8988T (cell line): ENCODE data around the gene N4BP2L2.

Experiments used
- DNase-seq: peaks from one replicate; pipeline ENCODE4 v3.0.0; 2011

The N4BP2L2 gene

DNA sequence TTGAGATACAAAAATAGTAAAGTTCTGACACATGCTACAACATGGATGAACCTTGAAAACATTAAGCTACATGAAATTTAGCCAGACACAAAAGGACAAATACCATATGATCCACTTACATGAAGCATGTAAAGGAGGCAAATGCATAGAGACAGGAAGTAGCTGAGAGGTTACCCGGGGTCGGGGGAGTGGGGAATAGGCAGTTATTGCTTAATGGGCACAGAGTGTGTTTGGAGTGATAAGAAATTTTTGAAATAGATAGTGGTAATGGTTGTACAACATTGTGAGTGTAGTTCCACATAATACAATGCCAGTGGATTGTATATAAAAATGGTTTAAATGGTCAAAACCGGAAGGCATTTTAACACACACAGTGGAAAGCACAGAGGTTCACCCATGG, 115.0 kb downstream of the N4BP2L2 start:
- no peak for DNase-seq

DNA sequence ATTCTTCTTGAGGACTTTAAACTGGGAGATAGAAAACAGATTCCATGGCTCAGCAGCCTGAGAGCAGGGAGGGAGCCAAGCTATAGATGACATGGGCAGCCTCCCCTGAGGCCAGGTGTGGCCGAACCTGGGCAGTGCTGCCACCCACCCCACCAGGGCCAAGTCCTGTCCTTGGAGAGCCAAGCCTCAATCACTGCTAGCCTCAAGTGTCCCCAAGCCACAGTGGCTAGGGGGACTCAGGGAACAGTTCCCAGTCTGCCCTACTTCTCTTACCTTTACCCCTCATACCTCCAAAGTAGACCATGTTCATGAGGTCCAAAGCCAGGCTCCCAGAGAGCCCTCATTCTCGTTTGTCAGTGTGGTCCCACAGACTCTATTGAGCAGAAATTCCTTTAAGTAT, 118.7 kb downstream of the N4BP2L2 start:
- DNase-seq, result no peak

DNA sequence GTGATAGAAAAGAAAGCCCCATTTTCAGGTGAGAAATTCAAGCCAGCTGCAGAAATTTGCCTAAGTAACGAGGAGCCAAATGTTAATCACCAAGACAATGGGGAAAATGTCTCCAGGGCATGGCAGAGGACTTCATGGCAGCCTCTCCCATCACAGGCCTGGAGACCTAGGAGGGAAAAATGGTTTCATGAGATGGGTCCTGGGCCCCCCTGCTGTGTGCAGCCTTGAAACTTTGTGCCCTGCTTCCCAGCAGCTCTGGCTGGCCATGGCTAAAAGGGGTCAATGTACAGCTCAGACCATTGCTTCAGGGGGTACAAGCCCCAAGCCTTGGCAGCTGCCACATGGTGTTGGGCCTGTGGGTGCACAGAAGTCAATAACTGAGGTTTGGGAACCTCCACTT, 120.6 kb downstream of the N4BP2L2 start:
- no peak for DNase-seq

DNA sequence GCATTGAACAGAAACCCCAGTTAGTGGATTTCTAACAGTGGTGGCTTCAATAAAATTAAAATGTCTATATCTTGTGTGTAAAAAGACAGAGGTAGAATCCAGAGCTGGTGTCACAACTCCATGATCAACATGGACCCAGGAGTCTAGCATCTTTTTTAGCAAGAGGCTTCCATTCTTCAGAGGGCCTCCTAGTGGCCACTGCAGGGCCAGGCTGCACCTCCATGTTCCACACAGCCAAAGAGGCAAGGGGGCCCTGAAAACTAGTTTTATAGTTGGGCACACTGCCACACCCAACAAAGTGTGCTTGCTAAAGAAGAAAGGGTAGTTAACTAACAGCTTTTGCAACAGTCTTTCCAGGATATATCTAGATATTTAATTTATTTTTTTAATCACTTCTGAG, 123.6 kb downstream of the N4BP2L2 start:
- DNase-seq, result no peak

DNA sequence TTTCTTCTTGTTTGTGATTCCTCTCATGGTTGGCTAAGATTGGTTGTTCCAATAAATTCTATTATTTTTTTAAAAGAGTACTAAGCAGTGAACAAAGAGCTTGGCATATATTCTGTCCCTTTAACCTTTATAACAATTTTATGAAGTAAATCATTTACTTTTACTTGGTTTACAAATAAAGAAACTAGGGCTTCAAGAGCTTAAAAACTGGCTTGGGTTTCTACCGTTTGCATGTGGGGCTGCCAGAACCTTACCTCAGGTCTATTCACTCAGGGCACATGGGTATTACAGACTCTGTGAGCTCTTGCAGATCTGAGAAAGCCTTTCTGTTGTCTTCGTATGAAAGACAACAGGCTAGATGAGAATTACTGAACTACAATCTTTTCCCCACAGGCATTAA, 124.0 kb downstream of the N4BP2L2 start:
- DNase-seq, result no peak

DNA sequence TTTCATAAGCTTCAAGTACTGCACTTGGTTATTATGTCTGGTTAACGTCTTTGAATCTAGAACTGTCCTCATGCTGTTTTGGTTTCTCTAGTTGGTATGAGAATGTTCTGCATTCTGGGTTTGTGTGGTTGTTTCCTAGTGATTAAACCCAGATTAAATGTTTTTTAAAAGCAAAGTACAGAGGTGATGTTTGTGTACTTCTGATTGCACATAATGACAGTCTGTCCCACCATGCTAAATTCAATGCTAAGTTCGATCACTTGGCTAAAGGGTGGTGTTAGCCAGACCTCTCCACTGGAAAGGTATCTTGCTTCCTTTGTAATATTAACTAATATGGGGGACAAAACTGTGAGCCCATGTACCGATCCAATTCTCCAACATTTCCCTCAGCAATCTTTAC, 125.3 kb downstream of the N4BP2L2 start:
- DNase-seq, result no peak

DNA sequence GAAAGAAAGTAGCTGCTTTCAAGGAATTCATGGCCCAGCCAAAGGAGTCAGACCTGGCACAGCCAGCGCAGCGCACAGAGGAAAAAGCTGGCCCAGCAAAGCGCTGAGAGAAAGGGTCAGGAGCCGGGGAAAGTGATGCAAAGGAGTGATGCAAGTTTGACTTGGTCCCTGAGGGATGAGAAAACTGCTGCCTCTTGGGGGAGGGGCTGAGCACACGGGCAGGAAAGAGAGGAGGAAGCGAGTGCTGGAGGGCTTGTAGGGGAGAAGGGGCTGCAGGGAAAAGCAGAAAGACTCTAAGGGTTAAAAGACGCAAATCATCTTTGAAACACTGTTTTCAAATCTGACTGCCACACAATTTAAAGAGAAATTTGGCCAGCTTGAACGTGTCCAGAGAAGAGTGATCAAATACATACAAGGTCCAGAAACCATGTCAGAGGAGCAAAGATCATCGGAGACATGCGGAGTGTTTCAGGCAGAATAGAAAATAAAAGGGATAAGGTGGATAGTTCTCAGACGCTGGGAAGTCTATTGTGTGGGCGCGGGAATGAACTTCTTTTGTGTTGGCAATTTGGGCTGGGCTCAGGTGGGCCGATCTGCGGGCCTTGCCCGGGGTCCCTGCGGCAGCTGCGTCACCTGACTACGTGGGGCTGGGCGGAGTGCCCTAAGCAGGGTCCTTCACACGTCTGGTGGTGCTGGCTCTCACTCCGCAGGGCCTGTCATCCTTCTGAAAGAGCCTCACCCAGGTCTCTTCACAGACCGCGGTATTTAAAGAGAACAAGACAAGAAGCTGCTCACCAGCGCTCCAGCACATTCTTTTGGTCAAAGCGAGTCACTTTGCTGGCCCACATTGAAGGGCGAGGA, 128.8 kb downstream of the N4BP2L2 start:
- DNase-seq, result no peak

DNA sequence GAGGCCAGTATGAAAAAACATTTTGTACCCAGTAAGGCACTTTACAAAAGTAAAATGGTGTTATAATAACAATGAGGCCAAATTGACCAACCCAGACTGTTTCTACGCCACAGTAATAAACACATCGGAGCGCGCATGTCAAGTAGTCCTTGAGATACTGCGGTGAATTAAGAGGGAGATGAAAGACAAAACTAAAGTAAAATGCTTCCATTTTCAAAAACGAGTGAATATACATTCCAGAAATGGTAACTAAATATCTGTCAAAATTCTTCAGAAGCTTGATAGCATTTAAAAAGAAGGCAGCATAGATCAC, 129.6 kb downstream of the N4BP2L2 start:
- DNase-seq, result no peak

DNA sequence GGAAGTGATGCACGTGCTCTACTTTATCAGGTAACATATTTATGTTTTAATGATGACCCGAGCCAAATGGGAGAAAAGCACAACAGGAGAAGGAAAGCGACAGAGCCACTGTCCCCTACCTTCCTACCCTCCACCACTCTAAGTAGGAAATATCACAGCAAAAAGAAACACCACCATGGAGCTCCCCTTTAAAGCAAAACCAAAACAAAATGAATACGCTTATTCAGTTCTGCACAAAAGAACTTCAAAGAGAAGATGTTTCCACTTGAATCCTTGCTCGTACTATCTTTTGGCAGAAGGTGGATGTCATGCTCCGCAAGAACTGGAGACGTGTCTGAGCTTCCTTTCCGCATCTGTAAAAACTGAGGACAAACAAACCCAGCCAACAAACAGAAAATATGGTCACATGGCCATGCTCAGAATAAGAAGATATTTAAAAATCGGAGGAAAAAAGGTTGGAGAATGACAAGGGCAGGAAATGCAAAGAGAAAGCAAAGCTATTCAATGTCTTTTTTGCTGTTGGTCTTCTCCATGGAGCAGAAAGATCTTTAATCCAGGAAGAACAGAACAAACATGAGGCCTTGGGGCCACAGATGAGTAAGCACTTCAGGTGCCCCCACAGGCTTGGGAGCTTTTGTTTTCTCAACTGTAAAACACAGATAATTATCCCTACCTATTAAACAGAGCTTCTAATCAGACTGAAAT, 130.1 kb downstream of the N4BP2L2 start:
- DNase-seq, result no peak

DNA sequence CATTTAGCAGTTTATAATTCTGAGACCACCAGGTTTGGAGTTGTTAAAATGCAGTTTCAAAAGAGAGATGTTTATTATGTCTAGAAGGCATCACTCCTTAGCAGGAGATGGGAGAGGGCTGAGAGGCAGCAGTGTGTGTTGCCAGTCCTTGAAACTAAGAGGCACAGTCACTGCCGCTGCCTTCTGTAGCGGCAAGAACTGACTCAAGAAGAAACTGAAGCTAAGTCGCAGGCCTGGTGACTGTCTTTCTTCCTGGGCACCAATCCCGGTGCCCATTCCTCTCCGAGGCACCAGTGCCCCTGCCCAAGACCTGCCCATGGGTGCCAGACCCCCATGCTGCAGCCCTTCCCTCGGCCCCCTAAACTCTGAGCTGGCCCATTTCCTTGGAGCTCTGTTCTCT, 130.7 kb downstream of the N4BP2L2 start:
- no peak for DNase-seq

DNA sequence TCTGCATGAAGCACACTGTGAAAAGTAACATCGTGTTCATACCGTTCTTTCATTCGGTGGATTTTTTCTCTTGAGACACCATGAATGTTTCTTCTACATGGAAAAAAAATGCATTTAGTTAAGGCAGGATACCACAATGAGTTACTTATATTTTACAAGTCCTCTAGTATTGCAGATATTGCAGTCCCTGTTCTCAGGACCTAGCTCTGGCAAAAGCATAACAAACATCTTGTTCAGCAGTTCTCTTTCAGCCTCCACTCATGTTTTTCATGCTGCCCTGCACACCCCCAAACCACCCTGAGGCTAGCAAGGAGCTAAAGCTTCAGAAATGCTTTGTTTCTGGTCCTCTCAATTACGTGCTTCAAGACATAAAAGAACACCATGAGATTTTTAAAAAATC, 135.5 kb downstream of the N4BP2L2 start:
- DNase-seq, result no peak

DNA sequence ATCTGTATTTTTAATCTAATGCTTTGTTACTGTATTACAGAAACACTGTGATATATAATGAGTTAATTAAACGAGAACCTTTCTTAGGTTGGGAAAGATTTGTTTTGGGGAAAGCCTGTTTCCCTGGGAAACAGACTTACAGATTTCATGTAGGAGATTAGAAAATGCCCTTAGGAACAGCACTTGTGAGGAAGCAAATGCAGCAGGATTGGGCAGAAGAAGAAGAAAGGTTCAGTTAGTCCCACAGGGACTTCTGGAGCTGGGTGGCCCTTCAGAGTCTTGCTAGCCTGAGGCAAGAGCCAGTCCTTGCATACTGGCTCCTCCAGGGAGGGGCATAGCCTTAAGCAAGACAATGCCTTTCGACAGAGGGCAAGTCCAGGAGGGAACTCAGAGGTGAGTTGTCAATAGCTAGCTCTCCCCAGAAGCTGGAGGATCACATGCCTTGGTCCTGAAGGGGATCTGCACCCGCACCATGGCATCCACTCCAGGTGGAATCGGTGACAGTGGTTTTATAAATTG, 147.4 kb downstream of the N4BP2L2 start:
- DNase-seq, result no peak

DNA sequence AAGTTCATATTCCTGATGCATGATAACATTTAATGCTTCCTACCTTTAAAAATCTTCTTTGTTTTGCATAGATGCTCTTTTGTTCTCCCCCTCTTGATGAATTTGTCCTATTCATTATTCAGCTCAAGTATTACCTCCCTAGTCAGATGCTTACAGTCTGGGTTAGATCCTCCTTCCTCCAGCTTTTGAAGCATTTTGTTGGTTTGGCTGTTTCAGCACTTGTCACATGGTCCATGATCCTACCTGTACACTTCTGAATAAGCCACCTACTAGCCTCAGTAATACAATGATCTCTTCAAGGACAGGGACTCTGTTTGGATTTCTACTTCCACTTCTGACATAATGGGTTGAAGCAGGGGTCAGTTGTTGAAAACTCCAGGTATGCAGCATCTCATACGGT, 148.1 kb downstream of the N4BP2L2 start:
- no peak for DNase-seq

DNA sequence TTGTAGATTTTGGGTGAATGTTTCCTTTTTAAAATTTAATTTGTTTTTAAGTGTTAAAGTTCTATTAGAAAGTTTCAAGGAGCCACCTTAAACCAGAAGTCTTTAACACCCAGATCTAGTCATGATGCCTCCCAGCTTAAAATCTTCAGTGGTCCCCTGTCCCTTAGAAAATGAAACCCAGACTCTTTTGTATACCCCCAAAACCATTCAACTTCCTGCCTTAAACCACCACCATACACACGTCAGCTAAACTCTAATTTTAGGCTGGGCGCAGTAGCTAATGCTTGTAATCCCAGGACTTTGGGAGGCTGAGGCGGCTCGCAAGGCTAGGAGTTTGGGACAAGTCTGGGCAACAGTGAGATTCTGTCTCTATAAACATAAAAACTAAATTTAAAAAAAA, 148.5 kb downstream of the N4BP2L2 start:
- DNase-seq, result no peak

DNA sequence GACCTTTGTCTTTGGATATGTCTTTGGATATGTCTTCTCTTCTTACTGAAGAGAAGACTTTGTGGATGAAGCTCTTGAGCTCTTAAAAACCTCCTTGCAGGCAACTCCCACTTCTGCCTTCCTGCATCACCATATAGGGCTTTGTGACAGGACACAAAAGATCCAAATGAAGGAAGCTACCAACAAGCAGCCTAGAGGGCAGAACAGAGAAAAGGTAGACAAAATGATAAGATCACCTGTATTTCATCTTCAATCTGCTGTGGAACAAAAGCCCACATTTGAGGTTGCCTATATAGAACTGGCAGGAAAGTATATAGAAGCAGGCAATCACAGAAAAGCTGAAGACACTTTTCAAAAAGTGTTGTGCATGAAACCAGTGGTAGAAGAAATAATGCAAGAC, 153.2 kb downstream of the N4BP2L2 start:
- DNase-seq, result no peak

DNA sequence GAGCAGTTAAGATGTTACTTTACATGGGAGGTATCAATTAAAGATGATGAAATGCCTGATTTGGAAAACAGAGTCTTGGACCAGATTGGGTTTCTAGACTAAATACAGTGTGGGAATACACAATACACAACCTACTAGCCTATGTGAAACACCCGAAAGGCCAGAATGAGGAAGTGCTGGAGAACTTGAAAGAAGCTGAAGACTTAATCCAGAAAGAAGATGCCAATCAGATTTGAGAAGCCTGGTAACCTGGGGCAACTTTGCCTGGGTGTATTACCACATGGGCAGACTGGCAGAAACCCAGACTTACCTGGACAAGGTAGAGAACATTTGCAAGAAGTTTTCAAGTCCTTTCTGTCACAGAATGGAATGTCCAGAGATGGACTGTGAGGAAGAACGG, 153.9 kb downstream of the N4BP2L2 start:
- no peak for DNase-seq

DNA sequence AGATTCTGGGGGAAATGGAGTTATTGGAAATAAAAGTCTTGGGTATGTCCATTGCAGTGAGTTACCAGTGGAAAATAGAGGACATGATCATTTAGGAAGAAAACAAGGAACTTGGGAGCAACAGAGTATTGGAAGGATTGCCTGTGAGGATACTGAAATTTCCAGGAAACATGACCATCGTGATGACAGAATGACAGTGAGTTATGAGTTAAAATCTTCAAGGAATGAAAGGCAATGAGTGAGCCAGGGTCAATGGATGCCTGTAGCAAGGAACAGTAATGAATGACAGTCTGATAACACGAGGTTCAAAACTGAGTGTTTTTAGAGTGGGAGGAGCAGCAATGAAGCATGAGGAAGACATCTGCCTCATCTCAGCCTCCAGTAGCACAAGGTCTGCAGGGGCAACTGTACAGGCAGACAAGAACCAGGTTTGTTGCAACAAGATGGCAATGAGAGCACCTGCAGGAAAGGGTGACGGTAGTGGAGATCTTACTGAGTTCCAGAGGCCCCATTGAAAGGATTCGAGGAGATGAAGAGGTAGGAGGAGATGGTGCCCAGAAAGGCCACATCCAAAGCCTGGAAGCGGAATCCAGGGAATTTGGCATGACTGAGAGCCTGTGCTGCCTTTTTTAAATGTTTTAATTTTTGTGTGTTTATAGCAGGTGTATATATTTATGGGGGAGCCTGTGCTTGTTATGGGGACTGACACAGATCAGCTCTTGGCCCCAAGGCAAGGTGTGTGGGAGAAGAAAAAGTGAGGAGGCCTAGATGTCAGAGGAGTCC, 154.6 kb downstream of the N4BP2L2 start:
- DNase-seq, result no peak
